Measurements from ENCODE around the gene TRIM33. TPM values are rescaled to one million over a fixed set of nuclear protein-coding genes. Genes with fewer than 3 reads are reported as not detected.

The TRIM33 gene
- total and polyA plus RNA-seq, 10 of the 15 experiments (the other 5 are each of a cell fraction or from before 2014, with no cell fraction given) = 9.0 to 40.3 (median 22.0) TPM

DNA sequence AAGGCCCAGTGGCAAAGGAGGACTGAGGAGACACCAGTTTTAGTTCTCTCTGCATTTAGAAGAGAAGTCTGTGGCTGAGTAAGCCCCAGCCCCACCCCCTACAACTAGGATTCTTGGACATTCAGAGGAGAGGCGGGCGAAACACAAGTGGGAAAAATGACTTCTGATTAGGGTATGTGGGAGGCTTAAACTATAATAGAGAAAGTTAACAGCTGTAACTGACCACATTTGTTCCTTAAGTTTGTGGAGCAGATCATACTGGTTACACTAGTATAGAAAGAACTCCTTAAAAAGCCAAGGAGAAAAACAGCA is 11.2 kb upstream of the TRIM33 start:
- Histone ChIP-seq H3K4me2 (ENCODE audit: control insufficient read depth, insufficient read depth) (no peak overlapping the region), H4K20me1 (ENCODE audit: control insufficient read depth, insufficient read depth) (no peaks in the 10 kb centered on the region), H3K36me3 (ENCODE audit: control insufficient read depth in 2 of 2, insufficient read depth in 2 of 2, low read length in 1 of 2) (no peaks in the 10 kb centered on the region), H3K27me3 (replicated peaks in 1 of 2; ENCODE audit: control insufficient read depth in 2 of 2, insufficient read depth in 2 of 2, low read length in 1 of 2) (no peaks in the 10 kb centered on the region), H2AFZ (ENCODE audit: control insufficient read depth, low read depth, low read length) (no peak overlapping the region), H3K27ac (ENCODE audit: control insufficient read depth, insufficient read depth) (no peak overlapping the region), H3K4me3 (no peak overlapping the region), H3K9me3 (replicated peaks; ENCODE audit: control insufficient read depth, insufficient read depth, low read length) (no peaks in the 10 kb centered on the region), H3K79me2 (ENCODE audit: control insufficient read depth, insufficient read depth, low read length) (no peaks in the 10 kb centered on the region), H3K4me1 (ENCODE audit: control insufficient read depth, insufficient read depth, low read length) (no peaks in the 10 kb centered on the region), H3K9ac (ENCODE audit: control insufficient read depth, insufficient read depth, low read length) (no peak overlapping the region)
- SMC1A ChIA-PET (ENCODE audit: uncharacterized antibody, unreplicated experiment) = interaction anchor here (1.3 kb wide), 1 partner anchor 10 kb away, joined by 3 read pairs; no protein-coding TSS in a partner anchor
- 42% methylated on average over 2 of the region's 2 CpGs for WGBS (ENCODE audit: insufficient coverage, insufficient replicate concordance, low lambda C conversion rate, missing lambda C conversion rate)
- in situ Hi-C loops (cut with MboI) (no loop called here), intact Hi-C loops (cut with micrococcal nuclease; ENCODE audit: unreplicated experiment) (no loop called here)
- FAIRE-seq (no peak), ATAC-seq (no peak), DNase-seq (ENCODE audit: low read depth, low spot score) (no peak)
- CTCF ChIA-PET = no interaction called here
- BruUV-seq (replicated peaks) = no TSS peak
- RAD21 ChIA-PET (ENCODE audit: unreplicated experiment) = no interaction called here
- POLR2A ChIA-PET = interaction anchor here (1.0 kb wide), 1 partner anchor 9 kb away, joined by 3 read pairs; no protein-coding TSS in a partner anchor
- TF ChIP-seq ATF7 (IDR thresholded peaks at IDR 0.05; ENCODE audit: low read depth) (no peak), SP1 (IDR thresholded peaks at IDR 0.05; ENCODE audit: low read depth, low read length) (no peak), SMARCA5 (IDR thresholded peaks at IDR 0.05) (no peak), ATF3 (IDR thresholded peaks at IDR 0.05; ENCODE audit: borderline replicate concordance, extremely low read depth, low read depth, low read length) (no peak), PRDM15 (CRISPR knock-in tag; IDR thresholded peaks at IDR 0.05) (no peak), MEF2B (IDR thresholded peaks at IDR 0.05; ENCODE audit: partially characterized antibody, poor library complexity, severe bottlenecking) (no peak), IRF3 (IDR thresholded peaks at IDR 0.05) (no peak), KDM1A (IDR thresholded peaks at IDR 0.05; ENCODE audit: borderline replicate concordance) (no peak), RB1 (IDR thresholded peaks at IDR 0.05; ENCODE audit: borderline replicate concordance) (no peak), HCFC1 (IDR thresholded peaks at IDR 0.05; ENCODE audit: low read length) (no peak), ESRRA (IDR thresholded peaks at IDR 0.05; ENCODE audit: low read length) (no peak), RBBP5 (conservative IDR thresholded peaks at IDR 0.05) (no peak)
- TF ChIP-seq, protein P1, sequence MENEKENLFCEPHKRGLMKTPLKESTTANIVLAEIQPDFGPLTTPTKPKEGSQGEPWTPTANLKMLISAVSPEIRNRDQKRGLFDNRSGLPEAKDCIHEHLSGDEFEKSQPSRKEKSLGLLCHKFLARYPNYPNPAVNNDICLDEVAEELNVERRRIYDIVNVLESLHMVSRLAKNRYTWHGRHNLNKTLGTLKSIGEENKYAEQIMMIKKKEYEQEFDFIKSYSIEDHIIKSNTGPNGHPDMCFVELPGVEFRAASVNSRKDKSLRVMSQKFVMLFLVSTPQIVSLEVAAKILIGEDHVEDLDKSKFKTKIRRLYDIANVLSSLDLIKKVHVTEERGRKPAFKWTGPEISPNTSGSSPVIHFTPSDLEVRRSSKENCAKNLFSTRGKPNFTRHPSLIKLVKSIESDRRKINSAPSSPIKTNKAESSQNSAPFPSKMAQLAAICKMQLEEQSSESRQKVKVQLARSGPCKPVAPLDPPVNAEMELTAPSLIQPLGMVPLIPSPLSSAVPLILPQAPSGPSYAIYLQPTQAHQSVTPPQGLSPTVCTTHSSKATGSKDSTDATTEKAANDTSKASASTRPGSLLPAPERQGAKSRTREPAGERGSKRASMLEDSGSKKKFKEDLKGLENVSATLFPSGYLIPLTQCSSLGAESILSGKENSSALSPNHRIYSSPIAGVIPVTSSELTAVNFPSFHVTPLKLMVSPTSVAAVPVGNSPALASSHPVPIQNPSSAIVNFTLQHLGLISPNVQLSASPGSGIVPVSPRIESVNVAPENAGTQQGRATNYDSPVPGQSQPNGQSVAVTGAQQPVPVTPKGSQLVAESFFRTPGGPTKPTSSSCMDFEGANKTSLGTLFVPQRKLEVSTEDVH (IDR thresholded peaks at IDR 0.05; ENCODE audit: low read depth, partially characterized antibody) = no peak
- TF ChIP-seq, protein P2, sequence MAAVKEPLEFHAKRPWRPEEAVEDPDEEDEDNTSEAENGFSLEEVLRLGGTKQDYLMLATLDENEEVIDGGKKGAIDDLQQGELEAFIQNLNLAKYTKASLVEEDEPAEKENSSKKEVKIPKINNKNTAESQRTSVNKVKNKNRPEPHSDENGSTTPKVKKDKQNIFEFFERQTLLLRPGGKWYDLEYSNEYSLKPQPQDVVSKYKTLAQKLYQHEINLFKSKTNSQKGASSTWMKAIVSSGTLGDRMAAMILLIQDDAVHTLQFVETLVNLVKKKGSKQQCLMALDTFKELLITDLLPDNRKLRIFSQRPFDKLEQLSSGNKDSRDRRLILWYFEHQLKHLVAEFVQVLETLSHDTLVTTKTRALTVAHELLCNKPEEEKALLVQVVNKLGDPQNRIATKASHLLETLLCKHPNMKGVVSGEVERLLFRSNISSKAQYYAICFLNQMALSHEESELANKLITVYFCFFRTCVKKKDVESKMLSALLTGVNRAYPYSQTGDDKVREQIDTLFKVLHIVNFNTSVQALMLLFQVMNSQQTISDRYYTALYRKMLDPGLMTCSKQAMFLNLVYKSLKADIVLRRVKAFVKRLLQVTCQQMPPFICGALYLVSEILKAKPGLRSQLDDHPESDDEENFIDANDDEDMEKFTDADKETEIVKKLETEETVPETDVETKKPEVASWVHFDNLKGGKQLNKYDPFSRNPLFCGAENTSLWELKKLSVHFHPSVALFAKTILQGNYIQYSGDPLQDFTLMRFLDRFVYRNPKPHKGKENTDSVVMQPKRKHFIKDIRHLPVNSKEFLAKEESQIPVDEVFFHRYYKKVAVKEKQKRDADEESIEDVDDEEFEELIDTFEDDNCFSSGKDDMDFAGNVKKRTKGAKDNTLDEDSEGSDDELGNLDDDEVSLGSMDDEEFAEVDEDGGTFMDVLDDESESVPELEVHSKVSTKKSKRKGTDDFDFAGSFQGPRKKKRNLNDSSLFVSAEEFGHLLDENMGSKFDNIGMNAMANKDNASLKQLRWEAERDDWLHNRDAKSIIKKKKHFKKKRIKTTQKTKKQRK (IDR thresholded peaks at IDR 0.05; ENCODE audit: low read depth, low read length) = no peak
